ENCODE data around the gene SLC9A4. TPM values are rescaled to one million over a fixed set of nuclear protein-coding genes. Genes with fewer than 3 reads are reported as not detected.

The SLC9A4 gene
- total RNA-seq, 1 experiment from 2014 or later, result 0.07 TPM

GRCh38 chr2:102506743-102507142 lies 33.7 kb downstream of the SLC9A4 start:
- ChIA-PET POLR2A (no interaction called here), RAD21 (ENCODE audit: low non-redundant PET in 1 of 2, low total read pairs in 2 of 2, uncharacterized antibody in 2 of 2, unreplicated experiment in 2 of 2) (no interaction called here), CTCF (no interaction called here)
- intact Hi-C loops (cut with micrococcal nuclease), result no loop called here
- H3K79me2 ChIP-seq (ENCODE audit: insufficient read depth, low read length), result no peaks in the 10 kb centered on the region
- H3K27me3 ChIP-seq (ENCODE audit: insufficient read depth, low read length), result no peaks in the 10 kb centered on the region
- no peaks in the 10 kb centered on the region for H4K20me1 ChIP-seq (ENCODE audit: insufficient read depth)
- no TSS peak for BruUV-seq (replicated peaks)
- H3K9ac ChIP-seq (ENCODE audit: low read length), result no peak overlapping the region
- no peak overlapping the region for H3K4me3 ChIP-seq (replicated peaks in 1 of 2; ENCODE audit: low read depth in 1 of 2, low read length in 2 of 2)
- no peak for TF ChIP-seq ATF3 (IDR thresholded peaks at IDR 0.05)
- no peak for TF ChIP-seq ZNF274 (IDR thresholded peaks at IDR 0.05; ENCODE audit: low read depth, low read length)
- TF ChIP-seq EGR1 (IDR thresholded peaks at IDR 0.05; ENCODE audit: low read depth), result no peak
- TF ChIP-seq YY1 (IDR thresholded peaks at IDR 0.05; ENCODE audit: extremely low read depth, insufficient replicate concordance, low read depth, low read length), result no peak
- no peak for TF ChIP-seq ZFX (IDR thresholded peaks at IDR 0.05)
- TF ChIP-seq SRF (IDR thresholded peaks at IDR 0.05; ENCODE audit: low read depth), result no peak
- TF ChIP-seq CTCF (IDR thresholded peaks at IDR 0.05 in 2 of 3, conservative IDR thresholded peaks at IDR 0.05 in 1 of 3; ENCODE audit: borderline replicate concordance in 1 of 3, insufficient read depth in 1 of 3, low read depth in 2 of 3, low read length in 2 of 3), result no peak
- TF ChIP-seq MAX (IDR thresholded peaks at IDR 0.05), result no peak
- no peak for TF ChIP-seq POLR2AphosphoS5 (IDR thresholded peaks at IDR 0.05; ENCODE audit: low read depth, low read length)
- no peak for TF ChIP-seq CEBPB (IDR thresholded peaks at IDR 0.05; ENCODE audit: low read depth)
- no peak for ATAC-seq
- no peak overlapping the region for H3K4me2 ChIP-seq (ENCODE audit: low read length)
- no peak overlapping the region for H3K27ac ChIP-seq (ENCODE audit: low read depth, low read length)
- no peaks in the 10 kb centered on the region; the same call in 1 of the 2 replicates for H3K9me2 ChIP-seq (ENCODE audit: insufficient read depth)
- no peak for DNase-seq (ENCODE audit: low read depth, low spot score)
- H2AFZ ChIP-seq (ENCODE audit: low read depth, low read length, poor library complexity, severe bottlenecking), result no peak overlapping the region
- no peaks in the 10 kb centered on the region for H3K36me3 ChIP-seq (ENCODE audit: control insufficient read depth in 1 of 2, insufficient read depth in 2 of 2, low read length in 2 of 2)
- H3K9me3 ChIP-seq (ENCODE audit: control insufficient read depth in 1 of 2, insufficient read depth in 1 of 2, low read depth in 1 of 2, low read length in 2 of 2), result no peaks in the 10 kb centered on the region
- H3K4me1 ChIP-seq (ENCODE audit: control insufficient read depth in 1 of 2, insufficient read depth in 2 of 2, low read length in 2 of 2), result no peaks in the 10 kb centered on the region
